Nephron (organoid): ENCODE data around the gene C11orf87.

Source experiments
- H3K27ac Mint-ChIP-seq, 3 experiments: 2 replicates each; pipeline ENCODE4 v1.8.0; 2020; ENCODE audit warnings: mixed read lengths in 3 of 3, mild to moderate bottlenecking in 2 of 3, moderate library complexity in 1 of 3
- H3K27me3 Mint-ChIP-seq: 2 replicates; pipeline ENCODE4 v1.8.0; 2021; ENCODE audit warnings: low read depth, mild to moderate bottlenecking, moderate library complexity, mixed read lengths
- H3K36me3 Mint-ChIP-seq: 2 replicates; pipeline ENCODE4 v1.8.0; 2020; ENCODE audit warnings: low read depth, mixed read lengths
- H3K4me1 Mint-ChIP-seq: 2 replicates; pipeline ENCODE4 v1.8.0; 2020; ENCODE audit warnings: mixed read lengths
- H3K4me3 Mint-ChIP-seq, 3 experiments: 2 replicates each; pipeline ENCODE4 v1.8.0; 2020; ENCODE audit warnings: mild to moderate bottlenecking in 3 of 3, mixed read lengths in 3 of 3, moderate library complexity in 2 of 3
- H3K9me3 Mint-ChIP-seq: 2 replicates; pipeline ENCODE4 v1.8.0; 2020; ENCODE audit warnings: mixed read lengths
- TF ChIP-seq, protein P1 (sequence below), 3 experiments: fragments of 200-600 bp; sonication (generic); IDR thresholded peaks; one replicate each; pipeline ENCODE4 v1.5.0; 2021; ENCODE audit warnings: antibody characterized with exemption in 3 of 3; ENCODE audit not compliant: unreplicated experiment in 3 of 3

Gene C11orf87

DNA sequence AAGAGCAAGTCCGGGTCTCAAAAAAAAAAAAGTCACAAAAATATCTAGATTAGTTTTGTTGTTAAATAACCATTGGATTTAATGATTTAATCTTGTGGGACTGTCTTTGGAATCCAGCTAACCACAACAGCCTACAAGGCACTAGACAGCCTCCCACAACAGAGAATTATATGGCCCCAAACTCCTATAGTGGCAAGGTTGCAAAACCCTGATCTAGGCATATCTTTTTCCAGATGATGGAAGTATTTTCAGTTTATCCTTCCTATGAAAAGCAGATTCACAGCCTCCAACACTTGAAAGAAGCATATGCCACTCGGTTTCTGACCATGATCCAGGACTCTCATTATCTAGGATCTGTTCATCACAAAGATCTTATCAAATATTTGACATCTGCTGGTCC, 5.4 kb upstream of the C11orf87 start:
- Mint-ChIP-seq H3K4me1 (peaks cover 6% of the 10 kb centered on the region), H3K36me3 (no peaks in the 10 kb centered on the region), H3K27me3 (peaks cover 25% of the 10 kb centered on the region), H3K27ac (no peak overlapping the region), H3K9me3 (no peaks in the 10 kb centered on the region), H3K4me3 (no peak overlapping the region)
- TF ChIP-seq, protein P1, sequence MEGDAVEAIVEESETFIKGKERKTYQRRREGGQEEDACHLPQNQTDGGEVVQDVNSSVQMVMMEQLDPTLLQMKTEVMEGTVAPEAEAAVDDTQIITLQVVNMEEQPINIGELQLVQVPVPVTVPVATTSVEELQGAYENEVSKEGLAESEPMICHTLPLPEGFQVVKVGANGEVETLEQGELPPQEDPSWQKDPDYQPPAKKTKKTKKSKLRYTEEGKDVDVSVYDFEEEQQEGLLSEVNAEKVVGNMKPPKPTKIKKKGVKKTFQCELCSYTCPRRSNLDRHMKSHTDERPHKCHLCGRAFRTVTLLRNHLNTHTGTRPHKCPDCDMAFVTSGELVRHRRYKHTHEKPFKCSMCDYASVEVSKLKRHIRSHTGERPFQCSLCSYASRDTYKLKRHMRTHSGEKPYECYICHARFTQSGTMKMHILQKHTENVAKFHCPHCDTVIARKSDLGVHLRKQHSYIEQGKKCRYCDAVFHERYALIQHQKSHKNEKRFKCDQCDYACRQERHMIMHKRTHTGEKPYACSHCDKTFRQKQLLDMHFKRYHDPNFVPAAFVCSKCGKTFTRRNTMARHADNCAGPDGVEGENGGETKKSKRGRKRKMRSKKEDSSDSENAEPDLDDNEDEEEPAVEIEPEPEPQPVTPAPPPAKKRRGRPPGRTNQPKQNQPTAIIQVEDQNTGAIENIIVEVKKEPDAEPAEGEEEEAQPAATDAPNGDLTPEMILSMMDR (IDR thresholded peaks at IDR 0.05; ENCODE audit: unreplicated experiment in 3 of 3), result no peak

DNA sequence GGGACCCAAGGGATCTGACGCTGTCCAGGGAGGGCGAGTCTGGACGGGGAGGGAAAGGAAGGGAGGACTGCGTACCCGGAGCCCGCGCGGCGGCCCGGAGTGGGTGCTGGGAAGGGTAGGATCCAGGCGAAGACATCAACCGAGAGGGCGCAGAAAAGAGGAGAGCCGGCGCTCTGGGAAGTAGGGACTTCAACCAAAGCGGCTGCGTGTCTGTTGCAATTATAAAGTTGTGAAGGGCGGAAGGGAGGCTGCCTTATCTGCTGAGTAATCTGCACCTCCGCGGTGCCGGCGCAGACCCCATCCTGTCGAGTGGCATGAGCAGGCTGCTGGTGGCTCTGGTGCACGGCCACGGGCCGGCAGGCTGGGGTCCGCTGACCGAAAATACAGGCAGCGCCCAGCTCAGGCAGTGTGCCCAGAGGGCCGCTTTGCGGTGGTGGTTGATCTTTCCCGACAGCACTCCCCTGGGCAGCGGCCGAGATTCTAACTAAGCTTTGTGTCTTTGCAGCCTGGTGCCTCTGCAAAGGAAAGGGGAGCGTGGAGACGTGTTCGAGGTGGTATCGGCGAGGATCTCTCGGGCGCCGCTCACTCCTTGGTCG, 978 bp downstream of the C11orf87 start:
- no peaks in the 10 kb centered on the region for H3K36me3 Mint-ChIP-seq
- no peak overlapping the region for H3K27ac Mint-ChIP-seq
- H3K4me3 Mint-ChIP-seq, result peak overlapping the region; percentile 79 to 87 (median 86)
- peaks cover 2% of the 10 kb centered on the region for H3K9me3 Mint-ChIP-seq
- TF ChIP-seq, protein P1 (IDR thresholded peaks at IDR 0.05; ENCODE audit: unreplicated experiment in 3 of 3), result no peak
- H3K4me1 Mint-ChIP-seq, result peaks cover 23% of the 10 kb centered on the region
- H3K27me3 Mint-ChIP-seq, result peaks cover 66% of the 10 kb centered on the region

DNA sequence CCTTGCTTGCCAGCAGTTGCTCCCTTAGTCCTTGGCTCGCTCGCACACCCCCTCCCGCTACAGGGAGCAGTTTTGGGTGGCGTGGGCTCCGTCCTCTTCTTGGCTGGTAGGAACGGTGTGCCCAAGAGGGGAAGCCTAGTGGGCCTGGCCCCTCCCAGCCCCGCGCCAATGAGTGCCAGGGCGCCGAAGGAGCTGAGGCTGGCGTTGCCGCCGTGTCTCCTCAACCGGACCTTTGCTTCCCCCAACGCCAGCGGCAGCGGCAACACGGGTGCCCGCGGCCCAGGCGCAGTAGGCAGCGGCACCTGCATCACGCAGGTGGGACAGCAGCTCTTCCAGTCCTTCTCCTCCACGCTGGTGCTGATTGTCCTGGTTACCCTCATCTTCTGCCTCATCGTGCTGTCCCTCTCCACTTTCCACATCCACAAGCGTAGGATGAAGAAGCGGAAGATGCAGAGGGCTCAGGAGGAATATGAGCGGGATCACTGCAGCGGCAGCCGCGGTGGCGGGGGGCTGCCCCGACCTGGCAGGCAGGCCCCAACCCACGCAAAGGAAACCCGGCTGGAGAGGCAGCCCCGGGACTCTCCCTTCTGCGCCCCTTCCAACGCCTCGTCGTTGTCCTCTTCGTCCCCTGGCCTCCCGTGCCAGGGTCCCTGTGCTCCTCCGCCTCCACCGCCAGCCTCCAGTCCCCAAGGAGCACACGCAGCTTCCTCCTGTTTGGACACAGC, 1.6 kb downstream of the C11orf87 start:
- Mint-ChIP-seq H3K36me3 (no peaks in the 10 kb centered on the region), H3K27me3 (peaks cover 61% of the 10 kb centered on the region), H3K27ac (no peak overlapping the region), H3K4me1 (peaks cover 23% of the 10 kb centered on the region), H3K9me3 (peaks cover 2% of the 10 kb centered on the region), H3K4me3 (peak overlapping the region; percentile 79 to 87 (median 86))
- TF ChIP-seq, protein P1 (IDR thresholded peaks at IDR 0.05; ENCODE audit: unreplicated experiment in 3 of 3), result no peak

DNA sequence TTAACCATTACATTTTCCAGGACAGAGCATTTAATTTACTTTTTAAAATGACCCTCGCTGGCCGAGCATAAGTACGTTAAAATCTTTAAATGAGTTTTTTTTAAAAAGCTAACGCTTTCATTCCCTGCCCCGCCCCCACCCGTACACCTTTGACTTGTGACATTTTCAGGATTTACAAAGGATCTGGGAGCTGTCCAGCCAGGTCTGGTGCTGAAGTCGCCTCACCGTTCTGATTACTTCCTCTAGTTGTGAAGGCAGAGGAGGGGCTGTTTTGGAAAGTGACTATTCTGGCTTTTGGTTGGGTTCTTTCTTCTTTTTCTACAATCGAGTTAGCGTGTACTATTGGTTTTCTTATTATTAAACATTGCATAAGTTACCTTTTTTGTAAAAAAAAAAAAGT, 2.9 kb downstream of the C11orf87 start:
- Mint-ChIP-seq H3K36me3 (no peaks in the 10 kb centered on the region), H3K27me3 (peaks cover 53% of the 10 kb centered on the region), H3K4me3 (peak overlapping the region; percentile 42 to 76 (median 58)), H3K4me1 (peaks cover 23% of the 10 kb centered on the region), H3K27ac (no peak overlapping the region), H3K9me3 (peaks cover 2% of the 10 kb centered on the region)
- TF ChIP-seq, protein P1 (IDR thresholded peaks at IDR 0.05; ENCODE audit: unreplicated experiment in 3 of 3), result no peak

DNA sequence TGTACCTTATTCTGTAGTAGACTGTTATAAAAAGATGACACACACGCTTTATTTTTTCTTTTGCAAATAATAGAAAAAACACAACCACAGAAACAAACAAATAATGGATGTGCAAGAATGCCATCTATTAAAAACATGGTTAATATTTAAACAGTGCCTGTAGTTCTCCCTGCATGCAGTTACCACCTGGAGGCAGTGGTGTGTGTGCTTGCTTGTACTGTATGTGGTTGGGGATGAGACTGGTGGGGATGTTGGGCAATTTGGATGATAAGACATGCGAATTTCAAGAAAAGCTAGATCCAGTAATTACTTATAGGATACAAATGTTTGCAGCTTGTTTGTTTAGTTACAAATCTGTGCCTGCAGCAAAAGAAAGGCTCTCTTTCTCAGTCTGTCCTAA, 3.6 kb downstream of the C11orf87 start:
- no peaks in the 10 kb centered on the region for H3K36me3 Mint-ChIP-seq
- no peak overlapping the region for H3K27ac Mint-ChIP-seq
- TF ChIP-seq, protein P1 (IDR thresholded peaks at IDR 0.05; ENCODE audit: unreplicated experiment in 3 of 3), result no peak
- peaks cover 23% of the 10 kb centered on the region for H3K4me1 Mint-ChIP-seq
- peaks cover 56% of the 10 kb centered on the region for H3K27me3 Mint-ChIP-seq
- H3K4me3 Mint-ChIP-seq, result peak overlapping the region in 2 of 3 experiments; percentile 11 to 43
- H3K9me3 Mint-ChIP-seq, result peaks cover 2% of the 10 kb centered on the region
